Gastroesophageal sphincter (tissue), 4 donors: ENCODE data around the gene TLR1. TPM values are rescaled to one million over a fixed set of nuclear protein-coding genes. Genes with fewer than 3 reads are reported as not detected.

Experiments used
- ATAC-seq: fragments of 150-250 bp; one replicate; pipeline ENCODE4 v1.9.1; 2016; ENCODE audit warnings: mild to moderate bottlenecking, moderate library complexity
- H3K27ac ChIP-seq, 4 donors: fragments of 200-600 bp; sonication (generic) in 3 of 4; 1 replicate in 3 of 4; 2 replicates in 1 of 4; pipeline ENCODE4 v1.5.1; 2016 to 2019
- H3K27me3 ChIP-seq: fragments of 200-600 bp; sonication (generic); one replicate; pipeline ENCODE4 v1.5.1; 2019
- H3K36me3 ChIP-seq, 2 donors: fragments of 200-600 bp; sonication (generic); one replicate each; pipeline ENCODE4 v1.5.1; 2019; ENCODE audit warnings: control low read depth in 1 of 2
- H3K4me1 ChIP-seq, 3 donors: fragments of 200-600 bp; sonication (generic); 1 replicate in 2 of 3; 2 replicates in 1 of 3; pipeline ENCODE4 v1.5.1; 2016 to 2019; ENCODE audit warnings: control low read depth in 2 of 3
- H3K4me3 ChIP-seq, 2 donors: fragments of 200-600 bp; sonication (generic); one replicate each; pipeline ENCODE4 v1.5.1; 2019; ENCODE audit warnings: mild to moderate bottlenecking in 1 of 2, moderate library complexity in 1 of 2
- H3K9me3 ChIP-seq, 3 donors: fragments of 200-600 bp; sonication (generic); one replicate each; pipeline ENCODE4 v1.5.1; 2017 to 2019; ENCODE audit warnings: control low read depth in 2 of 3
- CTCF ChIP-seq, 4 experiments: fragments of 200-600 bp in 2 of 4; fragments of 450-650 bp in 2 of 4; sonication (generic) in 1 of 4; IDR thresholded peaks; one replicate each; pipeline ENCODE4 v1.5.1; 2017 to 2019; ENCODE audit warnings: antibody characterized with exemption in 4 of 4, mild to moderate bottlenecking in 2 of 4, moderate library complexity in 2 of 4
- EP300 ChIP-seq: sonication (generic); formaldehyde crosslinking; IDR thresholded peaks from one replicate; pipeline ENCODE4 v1.6.1; 2017; ENCODE audit warnings: antibody characterized with exemption, mild to moderate bottlenecking
- POLR2A ChIP-seq, 2 donors: fragments of 450-650 bp; IDR thresholded peaks; one replicate each; pipeline ENCODE4 v1.6.1; 2017; ENCODE audit warnings: antibody characterized with exemption in 2 of 2, mild to moderate bottlenecking in 2 of 2, moderate library complexity in 1 of 2
- POLR2AphosphoS5 ChIP-seq: sonication (generic); formaldehyde crosslinking; IDR thresholded peaks from one replicate; pipeline ENCODE4 v1.6.1; 2017; ENCODE audit warnings: antibody characterized with exemption
- WGBS, 2 donors: methylation state at CpG; one replicate each; pipeline ENCODE4 v1.1.5; 2018; ENCODE audit warnings: low coverage in 1 of 2; 5-methylcytosine and 5-hydroxymethylcytosine counted together
- small RNA-seq, 4 donors: library from RNA; depleted of rRNA; stranded (forward); fragments of <200 nt; gene quantifications; one replicate each; pipeline ENCODE3, GENCODE V24; 2016
- total RNA-seq, 4 donors: library from RNA; depleted of rRNA; stranded (reverse); fragments of >200 nt; gene quantifications; one replicate each; pipeline ENCODE4 v1.1.0, GENCODE V29; 2016

TLR1 gene
- total RNA-seq, 4 donors from 2014 or later, result 4.7 to 16.2 (median 11.9) TPM

- Histone ChIP-seq H3K27ac (peak overlapping the region in 3 of 4 donors; percentile 78 to 89 (median 80)), H3K4me3 (no peak overlapping the region), H3K4me1 (peaks cover 3 to 20% (median 3%) of the 10 kb centered on the region in 3 donors), H3K36me3 (no peaks in the 10 kb centered on the region), H3K9me3 (no peaks in the 10 kb centered on the region), H3K27me3 (no peaks in the 10 kb centered on the region)
- WGBS, 2 donors, result 95 to 96% methylated on average over 7 to 8 of the region's 13 CpGs
- ATAC-seq, result no peak
- TF ChIP-seq POLR2A (IDR thresholded peaks at IDR 0.05) (no peak), EP300 (no peak), POLR2AphosphoS5 (no peak), CTCF (IDR thresholded peaks at IDR 0.05) (no peak)
These were observed 53.1 kb downstream of the TLR1 start for GRCh38 chr4:38751341-38752010.

- Histone ChIP-seq H3K4me3 (no peak overlapping the region), H3K27me3 (no peaks in the 10 kb centered on the region), H3K27ac (no peak overlapping the region), H3K9me3 (no peaks in the 10 kb centered on the region), H3K36me3 (no peaks in the 10 kb centered on the region), H3K4me1 (peaks cover 3 to 20% (median 3%) of the 10 kb centered on the region in 3 donors)
- ATAC-seq, result no peak
- TF ChIP-seq CTCF (IDR thresholded peaks at IDR 0.05), result no peak
- TF ChIP-seq EP300, result no peak
- no peak for TF ChIP-seq POLR2AphosphoS5
- no peak for TF ChIP-seq POLR2A (IDR thresholded peaks at IDR 0.05)
- 77% methylated on average over 4 of the region's 4 CpGs for WGBS, 2 donors
These were observed 55.3 kb downstream of the TLR1 start for GRCh38 chr4:38749336-38749735.

DNA sequence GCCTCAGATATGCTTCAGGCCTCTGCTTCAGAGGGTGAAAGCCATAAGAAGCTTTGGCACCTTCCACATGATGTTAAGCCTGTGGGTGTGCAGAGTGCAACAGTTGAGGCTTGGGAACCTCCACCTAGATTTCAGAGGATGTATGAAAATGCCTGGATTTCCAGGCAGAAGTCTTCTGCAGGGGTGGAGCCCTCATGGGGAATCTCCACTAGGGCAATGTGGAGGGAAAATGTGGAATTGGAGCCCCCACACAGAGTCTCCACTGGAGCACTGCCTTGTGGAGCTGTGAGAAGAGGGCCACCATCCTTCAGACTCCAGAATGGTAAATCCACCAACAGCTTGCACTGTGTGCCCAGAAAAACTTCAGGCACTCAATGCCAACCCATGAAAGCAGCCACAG lies 57.0 kb downstream of the TLR1 start:
- no peak for TF ChIP-seq POLR2A (IDR thresholded peaks at IDR 0.05)
- no peak for TF ChIP-seq CTCF (IDR thresholded peaks at IDR 0.05)
- TF ChIP-seq EP300, result no peak
- TF ChIP-seq POLR2AphosphoS5, result no peak
- no peaks in the 10 kb centered on the region for H3K27me3 ChIP-seq
- H3K27ac ChIP-seq, result no peak overlapping the region
- H3K4me1 ChIP-seq, result peaks cover 2 to 7% (median 3%) of the 10 kb centered on the region in 3 donors
- H3K4me3 ChIP-seq, result no peak overlapping the region
- H3K36me3 ChIP-seq, result no peaks in the 10 kb centered on the region
- H3K9me3 ChIP-seq, result no peaks in the 10 kb centered on the region
- no peak for ATAC-seq

Small RNAs within 50 kb of the gene (small RNA-seq; reads per million reads assigned to genes)
- gene RNA5SP158, result 0 reads per million in 4 donors

Other genes starting within 250 kb of the TLR1 start
- 10 to 100 TPM; 40.0 to 55.5 (median 43.5) TPM for gene KLF3, start 140.6 kb downstream of the TLR1 start, total RNA-seq
- under 1 TPM in 1 of 4 donors, not detected in 3; 0.27 TPM for gene TLR10, start 21.8 kb downstream of the TLR1 start, total RNA-seq
- 1 to 10 TPM; 1.4 to 2.4 (median 2.0) TPM for gene TLR6, start 52.0 kb upstream of the TLR1 start, total RNA-seq
- 100 to 1,000 TPM in 2 of 4 donors, 10 to 100 TPM in 2; 90.0 to 155 (median 98.4) TPM for gene FAM114A1, start 63.0 kb upstream of the TLR1 start, total RNA-seq
- gene TMEM156, start 227.6 kb upstream of the TLR1 start, total RNA-seq, result not detected